Measurements from ENCODE around the gene LITAF.

- TF ChIP-seq CTCF (IDR thresholded peaks at IDR 0.05; ENCODE audit: borderline replicate concordance, extremely low read depth, low read length, poor library complexity, severe bottlenecking) = no peak
- no peak for TF ChIP-seq EZH2 (IDR thresholded peaks at IDR 0.05; ENCODE audit: borderline replicate concordance, low read depth, low read length, severe bottlenecking)
Observed at GRCh38 chr16:11627822-11628457, 41.2 kb upstream of the LITAF start.

Measured in DND-41 (cell line).